Glomerular endothelial cell (primary cell): Measurements from ENCODE around the gene DLGAP4. TPM values are rescaled to one million over a fixed set of nuclear protein-coding genes. Genes with fewer than 3 reads are reported as not detected.

Experiments
- DNase-seq: peaks from one replicate; pipeline ENCODE4 v3.0.0-alpha.2; 2011; ENCODE audit warnings: low read depth, low spot score; ENCODE audit errors: extremely low read depth
- total RNA-seq: library from RNA; depleted of rRNA; stranded (reverse); fragments of >200 nt; gene quantifications from 2 replicates; pipeline ENCODE4 v1.2.3, GENCODE V29; 2015

DLGAP4 gene
- total RNA-seq, 1 donor from 2014 or later = 125 TPM

DNA sequence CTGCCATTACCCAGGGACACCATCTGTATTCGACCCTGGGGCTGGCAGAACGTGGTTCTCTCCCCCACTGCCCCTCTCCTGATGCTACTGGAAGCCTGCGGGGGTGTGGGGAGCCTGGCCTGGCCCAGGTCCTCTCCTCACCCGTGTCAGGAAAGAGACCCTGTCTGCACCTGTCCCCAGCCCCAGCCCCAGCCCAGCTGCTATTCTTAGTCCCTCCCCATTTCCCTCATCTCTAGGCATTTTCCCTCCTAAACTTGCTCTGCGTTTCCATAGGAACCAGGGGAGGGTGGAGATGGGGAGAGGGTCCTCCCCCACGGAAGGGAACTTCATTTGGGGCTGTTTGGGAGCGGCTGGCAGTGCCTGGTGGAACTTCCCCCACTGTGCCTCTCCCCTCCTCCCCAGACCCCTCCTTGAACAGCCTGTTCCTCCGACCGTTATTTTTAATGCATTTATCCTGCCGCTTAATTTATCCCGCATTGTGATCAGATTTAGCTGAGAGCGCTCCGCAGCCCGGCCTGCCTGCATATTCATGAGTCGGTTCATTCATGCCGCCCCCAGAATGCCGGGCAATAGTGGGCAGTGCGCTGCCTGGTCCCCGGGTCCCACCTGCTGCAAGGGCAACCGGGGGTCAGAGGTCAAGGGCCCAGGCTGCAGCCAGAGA is 31.8 kb upstream of the DLGAP4 start:
- DNase-seq = no peak

DNA sequence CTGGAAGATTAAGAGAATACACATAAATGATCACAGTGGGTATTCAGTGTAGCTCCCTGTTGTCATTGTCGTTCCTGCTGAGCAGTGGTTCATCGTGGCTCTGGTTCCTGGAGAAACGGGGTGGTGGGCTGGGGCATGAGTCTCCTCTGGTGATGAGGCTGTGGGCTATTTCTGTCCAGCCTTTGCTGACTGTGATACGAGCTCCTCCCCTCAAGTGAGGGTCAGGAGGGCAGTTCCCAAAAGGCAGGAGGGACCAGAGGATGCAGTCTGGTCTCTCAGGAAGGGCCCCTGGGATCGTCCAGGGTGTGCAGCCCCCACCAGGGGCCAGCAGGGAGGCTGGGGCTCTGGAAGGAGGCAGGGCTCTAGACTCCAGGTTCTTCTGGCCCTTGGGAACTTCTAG is 31.1 kb upstream of the DLGAP4 start:
- DNase-seq = no peak

DNA sequence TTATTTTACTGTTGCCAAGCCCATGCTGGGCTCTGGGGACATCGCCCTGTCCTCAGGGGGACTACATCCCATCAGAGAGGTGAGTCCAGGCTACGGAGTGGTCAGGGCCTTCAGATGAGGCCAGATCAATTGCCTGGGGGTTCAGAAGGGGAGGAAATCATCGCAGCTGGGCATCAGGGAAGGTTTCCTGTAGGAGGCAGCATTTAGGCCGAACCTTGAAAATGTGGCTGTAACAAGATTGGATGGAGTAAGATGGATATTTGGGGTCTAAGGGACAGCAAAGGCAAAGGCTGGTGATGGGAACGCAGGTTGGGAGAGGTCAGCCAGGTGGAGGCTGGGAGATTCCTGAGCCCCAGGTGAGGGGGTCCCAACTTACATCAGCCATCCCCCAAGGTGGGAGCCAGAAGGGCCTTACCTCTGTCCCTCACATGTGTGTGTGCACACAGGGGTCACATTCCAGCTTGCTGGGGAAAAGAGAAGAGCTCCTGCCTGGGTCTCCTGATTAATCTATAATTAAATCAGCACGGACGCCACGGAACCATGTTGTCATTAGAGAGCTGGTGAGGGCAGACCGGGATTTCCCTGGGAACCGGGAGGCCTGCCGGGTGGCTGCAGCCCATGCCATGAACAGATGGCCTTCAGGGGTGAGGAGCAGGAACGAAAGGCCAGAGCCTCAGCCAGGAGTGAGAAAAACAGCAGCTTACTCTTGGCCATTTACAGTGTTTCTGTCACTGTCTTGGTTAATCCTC is 30.5 kb upstream of the DLGAP4 start:
- DNase-seq = no peak

DNA sequence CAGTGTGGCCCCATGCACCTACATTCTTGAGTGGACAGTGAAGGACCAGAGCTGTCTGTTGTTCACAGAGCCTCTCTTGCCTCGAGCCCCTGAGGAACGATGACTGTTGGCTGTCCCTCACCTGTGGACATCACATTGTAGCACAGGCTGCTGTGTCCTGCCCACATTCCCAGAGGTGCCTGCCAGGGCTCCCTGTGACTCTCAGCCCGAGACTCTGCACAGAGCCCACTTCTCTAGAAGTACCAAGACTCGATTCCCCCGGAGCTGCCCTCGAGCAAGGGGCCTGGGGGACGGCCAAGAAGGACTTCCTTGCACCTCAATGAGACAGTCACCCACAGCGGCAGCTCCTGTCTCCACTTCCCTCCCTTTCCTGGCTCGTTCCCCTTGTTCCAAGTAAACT is 28.6 kb upstream of the DLGAP4 start:
- DNase-seq = no peak

DNA sequence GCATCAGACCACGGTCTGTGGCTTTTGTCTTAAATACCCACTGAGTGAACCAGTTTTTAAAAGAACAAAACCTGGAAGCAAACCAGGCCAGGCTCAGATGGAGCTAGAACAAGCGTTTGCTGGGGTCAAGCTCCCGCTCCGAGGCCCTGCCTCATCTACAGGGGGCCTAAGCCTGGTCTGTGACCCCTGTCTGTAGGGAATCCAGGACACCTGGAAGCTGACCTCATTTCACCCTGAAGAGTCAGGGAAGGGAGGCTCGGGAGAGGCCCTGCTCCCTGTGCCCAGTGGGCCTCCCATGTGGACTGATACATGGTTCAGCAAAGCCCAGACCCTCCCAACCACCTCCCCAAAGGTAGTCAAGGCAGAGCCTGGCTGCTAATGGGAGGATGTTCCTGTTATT is 26.8 kb upstream of the DLGAP4 start:
- no peak for DNase-seq

DNA sequence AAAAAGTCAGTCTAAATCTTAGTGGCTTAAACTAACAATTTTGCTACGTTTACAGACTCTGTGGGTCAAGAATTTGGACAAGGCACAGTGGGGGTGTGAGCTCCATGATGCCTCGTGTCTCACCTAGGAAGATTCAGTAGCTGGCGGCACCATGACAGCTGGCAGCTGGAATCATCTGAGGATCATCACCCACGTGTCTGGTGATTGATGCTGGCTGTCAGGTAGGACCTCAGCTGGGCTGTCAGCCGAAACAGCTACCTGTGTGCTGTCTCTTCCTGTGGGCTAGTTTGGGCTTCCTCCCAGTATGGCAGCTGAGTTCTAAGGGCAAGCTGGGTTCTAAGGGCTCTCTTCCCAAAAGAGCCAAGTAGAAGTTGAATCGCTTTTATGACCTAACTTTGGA is 26.4 kb upstream of the DLGAP4 start:
- no peak for DNase-seq

DNA sequence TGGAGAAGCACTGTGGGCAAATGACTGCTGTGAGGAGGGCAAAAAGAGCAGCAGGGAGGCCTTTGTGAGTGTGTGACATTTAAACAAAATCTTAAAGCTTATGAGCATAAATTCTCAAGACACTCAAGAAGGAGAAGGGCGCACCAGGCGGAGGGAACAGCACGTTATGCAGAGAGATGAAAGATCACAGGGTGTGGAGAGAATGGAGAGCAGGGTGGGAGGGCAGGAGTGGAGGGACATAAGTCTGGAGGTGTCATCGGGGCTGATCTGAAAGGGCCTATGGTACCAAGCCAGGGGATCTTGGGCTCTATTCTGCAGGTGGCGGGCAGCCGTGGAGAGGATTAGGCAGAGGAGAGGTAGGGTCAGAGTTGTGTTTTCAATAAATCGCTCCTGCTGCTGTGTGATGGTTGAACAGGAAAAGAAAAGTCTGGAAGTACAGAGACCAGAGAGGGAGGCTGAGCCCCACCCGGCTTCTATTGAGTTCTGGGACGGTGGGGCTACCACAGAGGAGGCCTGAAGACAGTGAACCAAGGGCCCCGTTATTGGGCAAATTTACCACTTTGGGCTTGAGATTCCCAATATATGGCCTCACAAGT is 24.3 kb upstream of the DLGAP4 start:
- DNase-seq = no peak

DNA sequence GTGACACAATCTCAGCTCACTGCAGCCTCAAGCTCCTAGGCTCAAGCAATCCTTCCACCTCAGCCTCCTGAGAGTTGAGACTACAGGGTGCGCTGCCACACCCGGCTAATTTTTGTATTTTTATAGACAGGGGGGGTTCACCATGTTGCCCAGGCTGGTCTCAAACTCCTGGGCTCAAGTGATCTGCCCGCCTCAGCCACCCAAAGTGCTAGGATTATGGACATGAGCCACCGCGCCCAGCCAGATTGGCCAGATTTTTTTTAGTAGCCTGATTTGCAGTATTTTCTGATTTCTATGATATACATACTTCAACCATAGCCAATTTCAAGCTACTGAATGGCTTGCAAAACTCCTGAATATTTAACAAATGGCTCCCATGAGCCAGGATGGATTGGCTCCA is 21.4 kb upstream of the DLGAP4 start:
- DNase-seq = no peak

DNA sequence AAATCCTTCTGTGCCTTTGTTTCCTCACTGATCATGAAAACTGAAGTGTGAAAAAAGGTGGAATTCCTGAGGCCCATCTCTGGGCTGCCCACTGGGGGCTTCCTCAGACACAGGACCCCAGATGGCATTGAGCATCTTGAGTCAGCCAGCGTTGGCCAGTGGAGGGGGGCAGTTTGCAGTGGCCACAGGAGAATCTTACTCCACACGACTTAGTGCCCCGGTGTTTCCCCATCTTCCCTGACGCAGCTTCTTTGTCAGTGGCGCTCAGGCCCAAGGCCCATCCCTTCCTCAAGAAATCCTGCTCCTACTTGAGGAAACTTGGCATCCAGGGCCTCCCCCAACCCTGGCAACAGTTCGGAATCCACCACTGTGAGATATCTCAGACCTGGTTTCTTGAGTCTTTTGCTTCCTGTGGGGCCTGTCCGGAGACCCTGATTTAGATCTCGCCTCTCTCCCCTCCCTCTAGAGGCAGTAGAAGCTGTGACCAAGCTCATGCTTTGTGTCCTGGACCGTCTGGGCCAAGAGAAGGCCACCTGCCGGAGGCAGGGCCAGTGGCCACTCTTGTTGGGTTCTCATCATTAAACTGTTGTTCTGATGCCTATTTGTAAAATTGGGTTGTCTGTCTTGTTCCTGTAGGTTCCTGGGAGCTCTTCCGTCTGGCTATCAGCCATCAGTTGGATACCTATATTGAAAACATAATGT is 20.2 kb upstream of the DLGAP4 start:
- DNase-seq = no peak

DNA sequence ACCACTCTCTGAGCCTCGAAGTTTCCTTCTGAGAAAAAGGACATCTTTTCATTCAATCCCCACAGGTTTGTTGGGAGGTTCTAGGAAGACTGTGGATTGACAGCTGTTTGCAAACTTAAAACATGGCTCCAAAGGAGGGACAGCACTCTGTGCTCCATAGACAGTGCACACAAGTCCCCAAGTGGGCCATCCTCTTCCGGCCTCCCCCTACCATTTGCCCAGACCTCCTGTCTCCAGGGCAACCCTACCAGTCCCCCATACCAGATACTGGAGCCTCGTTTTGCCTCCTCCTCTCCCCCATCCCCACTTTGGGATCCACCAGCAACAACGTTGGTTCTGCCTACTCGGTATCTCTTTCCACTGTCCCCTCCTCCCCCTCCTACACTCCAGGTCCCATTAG is 8.5 kb upstream of the DLGAP4 start:
- DNase-seq = no peak

DNA sequence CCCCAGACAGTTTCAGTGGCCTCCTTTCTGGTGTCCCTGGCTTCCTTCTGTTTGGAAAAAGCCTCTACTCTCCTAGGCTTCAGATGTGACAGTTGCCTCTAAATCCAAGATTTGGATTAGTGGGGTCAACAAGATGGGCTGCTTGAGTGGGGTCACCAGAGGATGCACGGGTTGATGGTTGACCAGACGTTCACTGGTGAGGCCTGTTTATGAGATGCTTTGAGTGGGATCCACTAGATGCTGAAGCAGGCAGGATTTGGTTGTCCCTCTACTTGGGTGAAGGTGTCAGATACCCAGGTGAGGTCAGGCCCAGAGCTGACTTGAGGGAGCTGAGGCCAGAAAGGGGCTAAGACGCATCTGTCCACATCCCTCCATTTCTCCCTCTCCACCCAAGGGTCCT is 8.1 kb upstream of the DLGAP4 start:
- DNase-seq = no peak

DNA sequence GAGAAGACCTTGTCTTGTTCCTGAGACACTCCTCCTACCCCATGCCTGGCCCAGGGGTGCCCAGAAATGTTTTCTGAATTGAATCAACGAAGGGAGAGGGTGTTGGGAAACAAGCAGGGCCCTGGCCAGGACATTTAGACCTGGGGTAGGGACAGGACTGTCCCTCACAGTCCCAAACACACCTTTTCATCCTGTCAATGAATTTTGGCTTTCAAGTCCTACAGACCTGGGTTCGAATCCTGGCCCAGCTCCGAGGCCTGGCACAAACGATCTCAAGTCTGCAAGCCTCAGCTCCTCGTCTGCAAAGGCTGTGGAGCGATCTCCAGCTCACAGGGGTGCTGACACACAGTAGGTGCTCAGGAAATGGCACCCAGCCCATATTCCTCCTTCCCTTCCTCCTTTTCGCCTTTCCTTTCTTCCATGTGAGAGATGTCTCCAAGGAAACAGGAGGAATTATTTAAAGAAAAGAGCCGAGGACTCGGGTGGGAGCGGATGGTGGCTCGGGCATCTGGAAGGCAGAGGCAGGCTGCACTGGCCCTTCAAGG is 7.3 kb upstream of the DLGAP4 start:
- no peak for DNase-seq

DNA sequence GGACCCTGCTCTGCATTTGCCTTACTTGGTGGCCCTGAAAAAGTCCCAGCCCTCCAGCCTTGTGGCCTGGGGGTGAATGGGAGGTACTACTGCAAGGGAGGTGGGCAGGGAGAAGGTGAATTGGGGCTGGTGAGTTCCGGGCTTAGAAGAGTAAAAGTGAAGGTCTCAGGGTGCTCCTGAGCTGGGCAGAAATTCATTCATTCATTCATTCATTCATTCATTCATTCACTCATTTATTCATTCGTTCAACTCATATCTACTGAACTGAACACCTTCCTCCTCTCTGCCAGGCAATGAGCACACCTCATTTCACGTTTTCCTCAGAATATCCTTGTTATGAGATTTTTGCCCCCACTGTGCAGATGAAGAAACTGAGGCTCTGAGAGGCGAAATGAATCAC is 6.7 kb upstream of the DLGAP4 start:
- DNase-seq = no peak

DNA sequence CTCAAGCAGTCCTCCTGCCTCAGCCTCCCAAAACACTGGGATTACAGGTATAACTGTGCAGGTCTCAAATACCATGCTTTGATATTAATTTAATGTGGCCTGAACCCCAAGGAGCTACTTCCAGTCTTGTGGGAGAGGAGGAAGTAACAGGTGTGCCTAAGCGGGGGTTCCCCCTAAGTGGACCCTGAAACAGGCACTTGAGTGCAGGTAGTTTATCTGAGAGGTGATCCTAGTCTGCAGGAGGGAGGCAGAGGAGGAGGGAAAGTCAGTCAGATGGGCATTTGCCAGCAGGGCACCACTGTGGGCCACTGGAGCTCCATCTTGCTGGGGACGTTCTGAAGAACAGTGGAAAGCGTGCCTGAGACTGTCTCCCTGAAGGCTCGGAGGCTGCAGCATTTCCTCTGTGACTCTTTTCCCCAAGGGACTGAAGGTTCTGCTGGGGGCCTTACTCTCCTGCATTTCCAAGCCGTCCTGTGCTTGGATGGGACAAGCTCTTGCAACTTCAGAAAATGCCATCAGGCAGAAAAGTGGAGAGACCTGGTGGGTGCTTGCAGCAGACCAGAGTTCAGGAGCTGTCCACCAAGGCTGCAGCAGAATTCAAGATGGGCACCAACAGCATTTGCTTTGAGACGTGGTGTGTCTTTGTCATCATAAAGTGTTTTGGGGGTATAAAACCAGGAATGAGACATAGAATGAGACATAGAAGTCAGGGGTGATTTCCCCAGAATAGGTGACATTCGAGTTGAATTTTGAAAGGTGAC is 4.6 kb upstream of the DLGAP4 start:
- no peak for DNase-seq

DNA sequence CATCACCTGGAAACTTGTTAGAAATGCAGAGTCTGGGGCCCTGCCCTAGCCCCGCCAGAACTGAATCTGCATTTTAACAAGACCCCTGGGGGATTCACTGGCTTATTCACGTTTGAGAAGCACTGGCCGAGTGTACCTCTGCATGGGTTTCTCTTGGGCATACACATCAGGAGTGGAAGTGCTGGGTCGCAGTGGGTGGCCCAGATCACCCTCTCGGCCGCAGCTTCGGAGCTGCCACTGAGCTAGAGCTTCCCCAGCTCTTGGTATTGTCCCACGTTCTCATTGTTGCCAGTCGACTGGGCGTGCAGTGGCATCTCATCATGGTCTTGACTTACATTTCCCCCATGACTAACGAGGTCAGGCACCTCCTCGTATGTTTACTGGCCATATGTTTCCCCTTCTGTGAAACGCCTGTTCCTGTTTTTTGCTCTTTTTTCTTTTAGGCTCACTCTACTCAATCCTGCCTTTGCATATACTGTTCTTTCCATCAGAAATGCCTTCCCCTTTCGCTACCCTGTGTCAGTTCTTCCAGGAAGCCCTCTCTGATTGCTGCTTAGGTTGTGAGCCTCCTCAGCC is 3.0 kb upstream of the DLGAP4 start:
- DNase-seq = peak; percentile 23

DNA sequence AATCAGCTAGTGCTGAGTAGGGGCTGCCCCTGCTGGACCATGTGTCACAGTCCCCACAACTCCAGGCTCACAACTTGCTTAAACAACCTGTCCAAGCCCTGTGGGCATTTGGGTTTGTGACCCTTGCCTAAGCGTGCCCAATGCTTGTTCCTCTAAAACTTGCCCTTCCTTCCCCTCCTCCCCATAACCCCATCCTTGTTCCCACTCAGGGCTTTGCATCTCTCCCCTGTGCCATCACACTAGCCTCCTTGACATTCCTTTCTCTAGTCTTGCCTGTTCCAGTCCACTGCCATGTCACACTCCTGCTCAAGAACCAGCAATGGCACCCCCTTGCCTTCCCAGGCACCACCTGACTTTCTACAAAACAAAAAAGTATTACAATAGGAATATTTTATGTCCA is 2.3 kb upstream of the DLGAP4 start:
- DNase-seq = no peak

DNA sequence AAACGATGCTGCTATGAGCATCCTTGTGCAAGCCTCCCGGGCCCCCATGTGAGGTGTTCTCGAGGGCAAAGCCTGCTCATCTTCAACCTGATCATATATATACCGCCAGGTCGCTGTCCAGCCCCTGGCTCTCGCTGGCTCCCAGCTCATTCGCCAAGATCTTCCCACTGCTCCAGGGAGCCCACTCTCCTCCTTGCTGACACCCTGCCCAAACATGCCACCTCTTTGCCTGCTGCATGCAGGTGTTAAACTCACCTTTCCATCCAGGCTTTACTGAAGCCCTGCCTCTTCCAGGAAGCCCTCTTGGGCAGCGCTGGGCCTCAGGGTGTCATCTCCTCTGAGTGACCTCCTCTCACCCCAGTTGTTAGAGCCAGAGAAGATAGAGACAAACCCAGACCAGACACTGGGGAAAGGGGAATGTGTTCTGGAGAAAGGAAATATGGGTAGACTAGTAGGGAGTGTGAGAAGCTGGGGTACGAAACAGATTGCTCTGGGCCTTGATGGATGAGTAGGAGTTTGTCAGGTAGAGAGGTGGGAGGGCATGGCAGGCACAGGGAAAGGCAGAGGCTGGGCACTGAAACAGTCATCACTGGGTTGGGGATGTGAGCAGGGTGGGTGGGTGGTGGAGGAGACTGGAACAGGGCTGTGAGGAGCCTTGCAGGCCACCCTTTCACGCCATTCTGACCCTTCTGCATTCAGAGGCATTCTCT is 1.2 kb upstream of the DLGAP4 start:
- no peak for DNase-seq

DNA sequence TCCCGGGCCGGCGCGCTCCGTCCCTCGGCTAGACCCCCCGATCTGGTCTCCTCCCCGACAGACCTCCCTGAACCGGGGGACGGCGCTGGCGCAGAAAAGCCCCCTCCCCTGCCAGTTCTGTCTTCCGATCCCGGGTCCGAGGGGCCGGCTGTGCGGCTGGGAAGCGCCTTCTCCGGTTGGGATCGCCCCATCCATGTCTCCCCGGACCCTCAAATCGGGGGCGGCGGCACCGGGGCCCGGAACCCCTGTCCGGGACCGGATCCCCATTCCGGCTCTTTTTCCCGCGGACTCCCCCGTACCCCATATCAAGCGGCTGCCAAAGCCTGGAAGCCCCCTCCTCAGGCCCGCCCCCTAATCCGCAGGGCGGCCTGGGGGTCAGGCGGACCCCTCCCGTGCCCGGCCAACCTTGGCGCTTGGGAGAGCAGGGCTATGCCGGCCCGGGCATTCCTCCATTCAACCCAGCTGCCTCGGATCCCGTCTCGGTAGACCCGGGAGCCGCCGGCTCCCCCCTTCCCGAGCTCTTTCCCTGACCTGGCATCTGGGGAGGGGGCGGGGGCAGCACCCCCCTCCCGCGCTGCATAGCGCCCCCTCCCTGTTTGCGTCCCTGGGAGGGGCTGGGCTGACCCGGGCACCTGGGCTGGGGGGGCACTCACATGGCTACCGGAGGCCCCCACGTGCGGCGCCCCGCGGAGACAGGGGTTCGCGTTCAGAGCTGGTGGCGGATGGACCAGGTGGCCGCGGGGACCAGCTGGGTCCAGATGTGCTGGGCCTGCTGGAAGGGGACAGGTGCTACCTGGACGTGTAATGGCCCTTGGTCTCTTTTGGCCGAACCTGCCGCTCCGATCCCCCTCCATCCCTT is 643 bp downstream of the DLGAP4 start:
- DNase-seq = no peak
